OCI-LY3 (cell line): ENCODE measurements around the gene PLCB4.

Experiments
- CTCF ChIP-seq: fragments of 200-600, 300-600 bp; sonication (generic); IDR thresholded peaks from 2 replicates; pipeline ENCODE4 v1.5.1; 2014; ENCODE audit warnings: antibody characterized with exemption, low read length, low read depth
- EZH2phosphoT487 ChIP-seq: fragments of 200-600 bp; shearing (Covaris generic); IDR thresholded peaks from 2 replicates; pipeline ENCODE4 v1.6.1; 2018; ENCODE audit warnings: antibody characterized with exemption, mixed run types, low read depth

- TF ChIP-seq CTCF (no peak), EZH2phosphoT487 (no peak)
Measured at GRCh38 chr20:9319687-9320384, 250.9 kb downstream of the PLCB4 start.
